Smooth muscle cell (in vitro differentiated cells): ENCODE measurements around the gene SLC11A2. TPM values are rescaled to one million over a fixed set of nuclear protein-coding genes. Genes with fewer than 3 reads are reported as not detected.

Experiments used
- DNase-seq: peaks from one replicate; lab custom pipeline; 2025; ENCODE audit not compliant: unreplicated experiment; lab: John Stamatoyannopoulos, UW
- H2AFZ ChIP-seq: fragments of 200-600 bp; sonication (generic); 2 replicates; pipeline ENCODE4 v1.6.0; 2016; ENCODE audit warnings: antibody characterized with exemption, low read depth, mild to moderate bottlenecking
- H3F3A ChIP-seq: fragments of 200-600 bp; sonication (generic); 2 replicates; pipeline ENCODE4 v1.6.0; 2017; ENCODE audit warnings: antibody characterized with exemption, low read depth
- H3K27ac ChIP-seq: fragments of 200-600 bp; sonication (generic); 2 replicates; pipeline ENCODE4 v1.5.1; 2016; ENCODE audit warnings: low read depth, mild to moderate bottlenecking
- H3K27me3 ChIP-seq: fragments of 200-600 bp; sonication (generic); 2 replicates; pipeline ENCODE4 v1.6.1; 2016; ENCODE audit warnings: low read depth, mild to moderate bottlenecking
- H3K36me3 ChIP-seq: fragments of 200-600 bp; sonication (generic); 2 replicates; pipeline ENCODE4 v1.5.1; 2016; ENCODE audit warnings: low read depth
- H3K4me1 ChIP-seq: fragments of 200-600 bp; sonication (generic); 2 replicates; pipeline ENCODE4 v1.5.1; 2016; ENCODE audit warnings: low read depth
- H3K4me2 ChIP-seq: fragments of 200-600 bp; sonication (generic); 2 replicates; pipeline ENCODE4 v1.6.0; 2016; ENCODE audit warnings: mild to moderate bottlenecking
- H3K4me3 ChIP-seq: fragments of 200-600 bp; sonication (generic); 2 replicates; pipeline ENCODE4 v1.5.1; 2016; ENCODE audit warnings: mild to moderate bottlenecking
- H3K79me2 ChIP-seq: fragments of 200-600 bp; sonication (generic); 2 replicates; pipeline ENCODE4 v1.6.0; 2016; ENCODE audit warnings: low read depth, mild to moderate bottlenecking
- H3K9ac ChIP-seq: fragments of 200-600 bp; sonication (generic); 2 replicates; pipeline ENCODE4 v1.6.0; 2016; ENCODE audit warnings: low read depth
- H3K9me3 ChIP-seq: fragments of 200-600 bp; sonication (generic); replicated peaks from 2 replicates; pipeline ENCODE4 v1.5.1; 2016; ENCODE audit warnings: low read depth
- H4K20me1 ChIP-seq: fragments of 200-600 bp; sonication (generic); 2 replicates; pipeline ENCODE4 v1.6.0; 2016; ENCODE audit warnings: low read depth
- WGBS: methylation state at CpG from one replicate; pipeline ENCODE4 v1.1.7; 2016; ENCODE audit warnings: low lambda C conversion rate; 5-methylcytosine and 5-hydroxymethylcytosine counted together
- polyA plus RNA-seq: library from polyadenylated mRNA; unstranded; fragments of >200 nt; fragmentation: Nextera tagmentation; extraction: Ambion mirVana; gene quantifications from 2 replicates; pipeline ENCODE4 v1.2.1, GENCODE V29; 2016
- total RNA-seq: library from RNA; depleted of rRNA; stranded (reverse); fragments of >200 nt; gene quantifications from 2 replicates; pipeline ENCODE4 v1.2.3, GENCODE V29; 2014
- TF ChIP-seq, protein P1 (sequence below): fragments of 200-600 bp; sonication (generic); IDR thresholded peaks from 2 replicates; pipeline ENCODE4 v1.5.1; 2017; ENCODE audit warnings: borderline replicate concordance, mild to moderate bottlenecking, antibody characterized with exemption; ENCODE audit not compliant: insufficient read depth, poor library complexity, severe bottlenecking

SLC11A2 gene
- total and polyA plus RNA-seq, 2 experiments from 2014 or later, result 26.5 to 31.3 TPM

DNA sequence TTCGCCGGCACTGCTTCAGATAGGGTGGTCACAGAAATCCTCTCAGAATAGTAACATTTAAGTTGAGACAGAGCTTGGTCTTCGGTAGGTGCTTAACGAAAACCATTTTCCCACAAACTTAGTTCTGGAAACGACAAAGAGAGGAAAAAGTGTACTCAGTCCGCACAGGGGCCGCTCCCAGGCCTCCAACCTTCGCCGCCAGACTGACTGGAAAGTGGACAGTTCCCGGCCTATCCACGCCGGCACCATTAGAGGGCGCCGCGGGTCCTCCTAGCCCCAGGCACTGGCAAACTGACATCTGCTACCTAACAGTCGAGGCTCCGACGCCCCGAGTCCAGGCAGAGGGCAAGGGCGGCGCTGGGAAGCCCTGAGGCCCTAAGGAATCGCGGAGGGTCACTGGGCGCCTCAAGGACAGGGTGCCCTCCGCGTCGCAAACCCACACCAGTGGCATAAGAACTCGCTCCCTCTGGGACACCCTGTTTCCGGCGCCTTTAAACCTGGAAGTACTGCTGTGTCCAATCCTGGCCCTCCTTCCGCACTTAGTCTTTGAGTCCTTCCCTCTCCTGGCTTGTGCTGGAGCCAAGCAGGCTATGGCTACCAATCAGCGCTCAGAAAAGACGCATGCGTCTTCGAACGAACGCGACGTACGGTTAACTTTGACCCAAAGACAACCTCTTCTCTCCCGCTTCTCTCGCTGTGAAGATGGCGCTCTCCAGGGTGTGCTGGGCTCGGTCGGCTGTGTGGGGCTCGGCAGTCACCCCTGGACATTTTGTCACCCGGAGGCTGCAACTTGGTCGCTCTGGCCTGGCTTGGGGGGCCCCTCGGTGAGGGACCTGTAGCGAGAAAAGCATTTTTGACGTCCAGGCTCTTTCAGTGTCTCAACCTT lies 21.7 kb upstream of the SLC11A2 start, which contains the start of gene LETMD1:
Gene LETMD1, plus strand, starts transcription at position 673 of the 886 bp plus-strand sequence. Its CDS starts 30 bp downstream, at position 703.
- Histone ChIP-seq H3K9ac (peak within 1 kb of the TSS; percentile 82), H3K27me3 (no peaks in the 10 kb centered on the region), H2AFZ (peak within 1 kb of the TSS; percentile 89), H3K27ac (peak within 1 kb of the TSS; percentile 73), H3F3A (no peaks in the 10 kb centered on the region), H4K20me1 (no peaks in the 10 kb centered on the region), H3K9me3 (no peaks in the 10 kb centered on the region), H3K4me3 (peak within 1 kb of the TSS; percentile 86), H3K36me3 (no peaks in the 10 kb centered on the region), H3K4me1 (peaks cover 13% of the 10 kb centered on the region), H3K79me2 (peaks cover 17% of the 10 kb centered on the region), H3K4me2 (peak within 1 kb of the TSS; percentile 97)
- TF ChIP-seq, protein P1, sequence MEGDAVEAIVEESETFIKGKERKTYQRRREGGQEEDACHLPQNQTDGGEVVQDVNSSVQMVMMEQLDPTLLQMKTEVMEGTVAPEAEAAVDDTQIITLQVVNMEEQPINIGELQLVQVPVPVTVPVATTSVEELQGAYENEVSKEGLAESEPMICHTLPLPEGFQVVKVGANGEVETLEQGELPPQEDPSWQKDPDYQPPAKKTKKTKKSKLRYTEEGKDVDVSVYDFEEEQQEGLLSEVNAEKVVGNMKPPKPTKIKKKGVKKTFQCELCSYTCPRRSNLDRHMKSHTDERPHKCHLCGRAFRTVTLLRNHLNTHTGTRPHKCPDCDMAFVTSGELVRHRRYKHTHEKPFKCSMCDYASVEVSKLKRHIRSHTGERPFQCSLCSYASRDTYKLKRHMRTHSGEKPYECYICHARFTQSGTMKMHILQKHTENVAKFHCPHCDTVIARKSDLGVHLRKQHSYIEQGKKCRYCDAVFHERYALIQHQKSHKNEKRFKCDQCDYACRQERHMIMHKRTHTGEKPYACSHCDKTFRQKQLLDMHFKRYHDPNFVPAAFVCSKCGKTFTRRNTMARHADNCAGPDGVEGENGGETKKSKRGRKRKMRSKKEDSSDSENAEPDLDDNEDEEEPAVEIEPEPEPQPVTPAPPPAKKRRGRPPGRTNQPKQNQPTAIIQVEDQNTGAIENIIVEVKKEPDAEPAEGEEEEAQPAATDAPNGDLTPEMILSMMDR, result peak; percentile 85
- DNase-seq, result peak; percentile 95
- WGBS, result 5% methylated on average over 51 of the region's 51 CpGs

DNA sequence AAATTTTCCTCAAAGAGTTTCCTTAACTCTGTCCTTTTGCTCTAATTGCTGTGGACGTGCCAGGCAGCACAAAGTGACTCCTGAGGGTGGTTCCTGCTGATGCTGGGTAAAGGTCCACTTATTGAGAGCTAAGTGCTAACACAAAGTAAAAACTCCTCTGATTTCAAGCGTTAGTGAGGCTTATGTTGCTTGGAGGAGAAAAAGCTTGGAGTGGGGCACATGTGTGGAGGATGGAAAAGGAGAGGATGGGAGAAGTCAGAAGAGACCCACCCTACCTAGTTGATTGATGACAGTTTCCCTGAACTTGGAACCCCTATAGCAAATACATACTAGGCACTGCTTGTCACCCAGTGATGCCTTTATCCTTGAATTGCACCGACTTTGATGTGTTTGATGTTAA lies 10.1 kb upstream of the SLC11A2 start:
- TF ChIP-seq, protein P1, result no peak
- Histone ChIP-seq H3K4me2 (no peak overlapping the region), H3K9ac (no peak overlapping the region), H3K4me1 (no peaks in the 10 kb centered on the region), H3K4me3 (no peak overlapping the region), H3K79me2 (no peaks in the 10 kb centered on the region), H3K27ac (no peak overlapping the region), H3K27me3 (no peaks in the 10 kb centered on the region), H3K9me3 (no peaks in the 10 kb centered on the region), H4K20me1 (no peaks in the 10 kb centered on the region), H3F3A (no peaks in the 10 kb centered on the region), H3K36me3 (no peaks in the 10 kb centered on the region), H2AFZ (no peak overlapping the region)
- 81% methylated on average over 3 of the region's 3 CpGs for WGBS
- no peak for DNase-seq

DNA sequence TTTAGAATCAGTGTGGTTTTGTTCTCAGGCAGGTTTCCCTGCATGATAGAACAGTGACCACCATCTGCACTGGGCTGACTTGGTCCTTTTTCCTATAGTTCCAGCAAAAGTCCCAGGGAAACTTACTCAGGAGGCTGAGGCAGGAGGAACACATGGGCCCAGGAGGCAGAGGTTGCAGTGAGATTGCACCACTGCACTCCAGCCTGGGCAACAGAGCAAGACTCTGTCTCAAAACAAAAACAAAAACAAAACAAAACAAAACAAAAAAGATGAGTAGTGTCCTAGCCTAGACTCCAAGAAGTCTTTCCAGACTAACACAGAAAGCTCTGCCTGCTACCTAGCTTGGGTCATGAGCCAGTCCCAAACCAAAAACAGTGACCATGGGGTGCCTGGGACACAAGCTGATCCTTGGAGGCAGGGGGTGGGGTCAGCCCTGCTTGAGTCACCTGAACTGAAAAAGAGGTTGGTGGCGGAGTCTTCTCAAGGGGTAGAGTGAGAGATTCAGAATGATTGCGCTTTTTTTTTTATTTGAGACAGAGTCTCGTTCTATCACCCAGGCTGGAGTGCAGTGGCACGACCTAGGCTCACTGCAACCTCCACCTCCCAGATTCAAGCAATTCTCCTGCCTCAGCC lies 7.4 kb upstream of the SLC11A2 start:
- TF ChIP-seq, protein P1, result no peak
- no peaks in the 10 kb centered on the region for H3F3A ChIP-seq

More for the DNA sequence above, 7.4 kb upstream of the SLC11A2 start:
- DNase-seq, result no peak
- no peak overlapping the region for H3K4me2 ChIP-seq
- H4K20me1 ChIP-seq, result no peaks in the 10 kb centered on the region
- H2AFZ ChIP-seq, result no peak overlapping the region
- no peak overlapping the region for H3K4me3 ChIP-seq
- no peak overlapping the region for H3K9ac ChIP-seq
- H3K9me3 ChIP-seq, result no peaks in the 10 kb centered on the region
- H3K4me1 ChIP-seq, result no peaks in the 10 kb centered on the region
- H3K36me3 ChIP-seq, result no peaks in the 10 kb centered on the region
- H3K27me3 ChIP-seq, result no peaks in the 10 kb centered on the region
- H3K79me2 ChIP-seq, result no peaks in the 10 kb centered on the region
- no peak overlapping the region for H3K27ac ChIP-seq
- WGBS, result 93% methylated on average over 4 of the region's 4 CpGs
